ENCODE results near the gene TAGLN.
"Not testable (repeated sequence)": the region's sequence is repeated elsewhere in the genome, so short reads cannot be mapped to it uniquely, and the experiment has no call there.

Gene TAGLN

GRCh38 chr11:117180661-117181585, 18.2 kb upstream of the TAGLN start:
- DNase-seq (ENCODE audit: low read depth in 2 of 2, low spot score in 1 of 2): no peak

DNA sequence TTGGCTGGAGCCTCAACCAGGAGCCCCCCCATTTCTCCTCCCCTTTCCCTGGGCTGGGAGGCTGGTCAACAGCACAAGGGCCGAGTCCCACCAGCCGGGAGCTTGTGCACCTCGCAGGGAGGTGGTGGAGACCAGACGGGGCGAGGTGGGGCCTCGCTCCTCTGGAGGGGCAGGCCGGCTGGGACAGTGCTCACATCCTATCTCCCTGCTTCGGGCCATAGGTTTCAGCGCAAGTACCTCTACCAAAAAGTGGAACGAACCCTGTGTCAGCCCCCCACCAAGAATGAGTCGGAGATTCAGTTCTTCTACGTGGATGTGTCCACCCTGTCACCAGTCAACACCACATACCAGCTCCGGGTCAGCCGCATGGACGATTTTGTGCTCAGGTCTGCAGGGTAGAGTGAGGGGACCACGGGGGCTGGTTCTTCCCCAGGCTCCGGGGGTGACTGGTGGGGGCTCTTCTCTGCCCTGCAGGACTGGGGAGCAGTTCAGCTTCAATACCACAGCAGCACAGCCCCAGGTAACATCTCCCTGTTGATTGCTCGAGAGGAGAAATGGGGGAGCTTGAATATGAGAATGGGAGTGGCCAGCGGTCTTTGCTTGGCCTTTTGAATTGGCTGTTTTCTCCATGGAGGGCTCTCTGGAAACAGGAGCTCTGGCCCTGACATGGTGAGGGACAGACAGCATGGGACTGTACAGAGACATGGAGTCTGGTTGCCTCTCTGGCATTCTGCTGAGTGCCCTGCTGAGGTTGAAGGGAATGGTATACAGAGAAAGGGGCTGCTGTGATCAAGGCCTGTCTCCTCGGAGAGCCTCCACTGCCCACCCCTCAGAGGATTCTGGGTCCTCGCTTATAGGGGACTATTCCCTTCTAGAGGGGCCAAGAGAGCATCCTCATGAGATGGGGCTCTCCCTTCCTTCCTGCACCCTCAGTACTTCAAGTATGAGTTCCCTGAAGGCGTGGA, 17.3 kb upstream of the TAGLN start:
- no peak for DNase-seq (ENCODE audit: low read depth in 2 of 2, low spot score in 1 of 2)

DNA sequence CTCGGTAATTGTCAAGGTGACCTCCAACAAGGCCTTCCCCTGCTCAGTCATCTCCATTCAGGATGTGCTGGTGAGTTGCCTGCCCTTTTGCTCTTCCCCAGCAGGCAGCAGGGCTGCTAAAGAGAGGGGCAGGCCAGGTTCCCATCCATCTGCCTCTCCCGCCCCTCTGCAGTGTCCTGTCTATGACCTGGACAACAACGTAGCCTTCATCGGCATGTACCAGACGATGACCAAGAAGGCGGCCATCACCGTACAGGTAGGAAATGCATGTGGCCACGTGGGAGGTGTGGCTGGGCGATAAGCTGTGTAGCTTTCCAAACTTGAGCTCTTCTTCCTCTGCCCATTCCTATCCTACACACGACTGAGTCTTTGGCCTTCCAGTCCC, 16.6 kb upstream of the TAGLN start:
- DNase-seq (ENCODE audit: low read depth in 2 of 2, low spot score in 1 of 2): no peak

- DNase-seq (ENCODE audit: low read depth in 2 of 2, low spot score in 1 of 2): not testable (repeated sequence)
Observed at GRCh38 chr11:117183178-117183577, 16.0 kb upstream of the TAGLN start.

- DNase-seq (ENCODE audit: low read depth in 2 of 2, low spot score in 1 of 2): no peak
Observed at GRCh38 chr11:117183724-117184349, 15.3 kb upstream of the TAGLN start.

- DNase-seq (ENCODE audit: low read depth in 2 of 2, low spot score in 1 of 2): no peak
Observed at GRCh38 chr11:117185736-117186430, 13.3 kb upstream of the TAGLN start.

DNA sequence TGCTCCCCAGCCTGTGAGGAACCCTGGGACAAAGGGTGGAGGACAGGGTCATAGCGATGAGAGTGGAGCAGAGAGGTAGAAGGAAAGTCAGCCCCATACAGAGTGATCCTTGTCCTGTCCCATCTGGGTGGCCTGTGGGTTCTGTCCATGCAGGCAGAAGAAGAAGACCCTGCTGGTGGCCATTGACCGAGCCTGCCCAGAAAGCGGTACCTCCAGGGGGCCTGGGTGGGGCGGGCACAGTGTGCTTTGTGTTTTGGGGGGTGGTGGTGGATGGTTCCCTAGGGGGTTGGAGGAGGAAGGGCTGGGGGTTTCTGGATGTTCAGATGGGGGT, 12.8 kb upstream of the TAGLN start:
- DNase-seq (ENCODE audit: low read depth in 2 of 2, low spot score in 1 of 2): no peak

- no peak for DNase-seq (ENCODE audit: low read depth in 2 of 2, low spot score in 1 of 2)
Observed at GRCh38 chr11:117187007-117187406, 12.2 kb upstream of the TAGLN start.

DNA sequence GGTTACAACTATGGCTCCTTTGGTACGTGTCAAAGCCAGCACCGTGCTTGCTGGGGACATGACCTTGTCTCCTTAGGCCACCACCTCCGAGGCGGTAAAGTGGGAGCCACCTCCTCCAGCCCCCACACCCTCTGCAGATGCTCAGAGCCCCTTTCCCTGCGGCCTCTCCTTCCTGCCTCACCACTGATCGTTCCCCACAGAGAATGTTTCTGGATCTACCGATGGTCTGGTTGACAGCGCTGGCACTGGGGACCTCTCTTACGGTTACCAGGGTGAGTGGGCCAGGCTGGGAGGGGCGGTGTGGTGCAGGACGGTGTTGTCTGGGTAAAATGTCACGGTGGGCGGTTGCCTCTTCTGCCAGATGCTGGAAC, 11.8 kb upstream of the TAGLN start:
- DNase-seq (ENCODE audit: low read depth in 2 of 2, low spot score in 1 of 2): no peak

GRCh38 chr11:117187799-117188481, 11.2 kb upstream of the TAGLN start:
- DNase-seq (ENCODE audit: low read depth in 2 of 2, low spot score in 1 of 2): no peak

- DNase-seq (ENCODE audit: low read depth in 2 of 2, low spot score in 1 of 2): no peak
Observed at GRCh38 chr11:117188620-117189081, 10.5 kb upstream of the TAGLN start.

GRCh38 chr11:117189191-117189940, 9.8 kb upstream of the TAGLN start:
- DNase-seq (ENCODE audit: low read depth in 2 of 2, low spot score in 1 of 2): no peak

DNA sequence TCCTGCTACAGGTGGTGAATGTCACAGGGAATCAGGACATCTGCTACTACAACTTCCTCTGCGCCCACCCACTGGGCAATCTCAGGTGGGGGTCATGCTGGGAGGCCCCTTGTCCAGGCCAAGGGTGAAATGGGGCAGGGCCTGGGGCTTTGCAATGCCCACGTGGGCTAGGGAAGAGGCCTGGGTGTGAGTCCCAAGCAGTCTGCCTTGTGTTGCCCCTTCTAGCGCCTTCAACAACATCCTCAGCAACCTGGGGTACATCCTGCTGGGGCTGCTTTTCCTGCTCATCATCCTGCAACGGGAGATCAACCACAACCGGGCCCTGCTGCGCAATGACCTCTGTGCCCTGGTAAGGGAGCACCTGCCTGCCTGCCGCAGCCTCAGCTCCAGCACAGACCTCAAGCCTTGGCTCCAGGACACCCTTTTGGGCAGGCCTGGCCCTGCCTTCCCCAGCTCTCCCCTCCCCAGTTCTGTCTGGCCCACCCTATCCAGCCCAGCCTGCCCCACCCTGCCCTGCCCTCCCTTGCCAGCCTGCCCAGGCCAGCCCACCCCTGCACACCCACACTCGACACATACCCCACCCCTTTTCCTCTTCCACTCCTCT, 9.1 kb upstream of the TAGLN start:
- DNase-seq (ENCODE audit: low read depth in 2 of 2, low spot score in 1 of 2): no peak

DNA sequence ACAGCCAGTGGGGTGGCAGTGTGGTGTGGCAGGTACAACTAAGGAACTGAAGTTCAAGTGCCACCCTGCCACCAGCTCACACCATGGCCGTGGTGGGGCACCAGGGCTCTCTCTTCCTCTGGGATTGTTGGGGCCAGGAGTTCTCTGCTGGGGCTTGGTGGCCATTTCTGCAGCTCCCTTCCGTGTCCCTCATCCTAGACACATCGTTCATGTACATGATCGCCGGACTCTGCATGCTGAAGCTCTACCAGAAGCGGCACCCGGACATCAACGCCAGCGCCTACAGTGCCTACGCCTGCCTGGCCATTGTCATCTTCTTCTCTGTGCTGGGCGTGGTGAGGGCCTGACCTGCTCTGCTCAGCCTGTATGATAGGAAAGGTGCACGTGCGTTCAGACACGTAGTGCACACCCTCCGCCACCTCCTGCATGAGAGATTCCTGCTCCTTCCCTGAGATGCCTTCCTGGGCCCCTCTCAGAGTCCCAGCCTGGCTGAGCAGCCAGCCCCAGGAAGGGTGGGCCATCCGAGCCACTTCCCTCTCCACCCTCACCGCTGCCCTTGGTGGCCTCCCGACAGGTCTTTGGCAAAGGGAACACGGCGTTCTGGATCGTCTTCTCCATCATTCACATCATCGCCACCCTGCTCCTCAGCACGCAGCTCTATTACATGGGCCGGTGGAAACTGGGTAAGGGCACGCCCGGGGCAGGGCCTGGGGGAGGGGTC, 7.3 kb upstream of the TAGLN start:
- DNase-seq (ENCODE audit: low read depth in 2 of 2, low spot score in 1 of 2): no peak

DNA sequence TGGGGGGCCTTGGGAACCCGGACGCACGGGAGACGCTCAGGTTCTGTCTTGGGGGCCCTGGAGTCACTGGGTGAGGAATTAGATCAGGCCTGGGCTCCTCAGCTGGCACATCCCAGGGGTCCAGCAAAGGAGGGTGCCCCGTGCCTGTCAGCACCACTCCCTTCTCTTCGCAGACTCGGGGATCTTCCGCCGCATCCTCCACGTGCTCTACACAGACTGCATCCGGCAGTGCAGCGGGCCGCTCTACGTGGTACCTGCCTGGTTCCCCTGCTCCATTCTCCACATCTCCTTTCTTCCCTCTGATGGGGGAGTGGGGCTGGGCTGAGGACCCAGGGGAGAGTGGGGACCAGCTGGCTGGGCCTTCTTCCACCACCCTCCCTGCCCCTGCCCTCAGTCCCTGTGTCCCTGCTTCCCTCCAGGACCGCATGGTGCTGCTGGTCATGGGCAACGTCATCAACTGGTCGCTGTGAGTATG, 6.7 kb upstream of the TAGLN start:
- no peak for DNase-seq (ENCODE audit: low read depth in 2 of 2, low spot score in 1 of 2)

GRCh38 chr11:117193130-117194020, 5.8 kb upstream of the TAGLN start:
- DNase-seq (ENCODE audit: low read depth in 2 of 2, low spot score in 1 of 2): no peak

DNA sequence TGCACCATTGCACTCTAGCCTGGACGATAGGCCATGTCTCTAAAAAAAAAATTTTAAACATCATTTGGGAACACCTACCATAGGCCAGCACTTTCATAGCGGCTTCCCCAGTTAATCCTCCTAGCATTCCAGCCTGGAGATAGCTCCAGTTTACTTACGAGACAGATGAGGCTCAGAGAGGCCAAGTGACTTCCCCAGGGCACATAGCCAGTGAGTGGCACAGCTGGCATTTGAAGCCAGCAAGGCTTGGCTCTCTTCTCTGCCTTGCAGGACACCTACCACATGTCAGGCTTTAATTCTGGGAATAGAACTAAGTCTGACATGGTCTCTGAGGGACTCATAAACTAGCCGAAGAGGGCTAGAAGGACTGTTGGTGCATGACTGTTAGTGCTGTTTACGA, 4.9 kb upstream of the TAGLN start:
- DNase-seq (ENCODE audit: low read depth in 2 of 2, low spot score in 1 of 2): no peak
